Liver (tissue), 9 donors: ENCODE data around the gene GADD45B. TPM values are rescaled to one million over a fixed set of nuclear protein-coding genes. Genes with fewer than 3 reads are reported as not detected.

Source experiments
- DNase-seq: peaks from one replicate; pipeline ENCODE4 v3.0.0-alpha.2; 2017; ENCODE audit warnings: low spot score
- H3K27ac ChIP-seq, 2 donors: one replicate each; pipeline ENCODE4 v1.7.0; 2013; ENCODE audit warnings: inconsistent platforms in 2 of 2, low read length in 2 of 2, control low read depth in 1 of 2, low read depth in 1 of 2, mild to moderate bottlenecking in 1 of 2
- H3K27me3 ChIP-seq, 4 donors: one replicate each; pipeline versions ENCODE4 v1.6.1 to v1.7.0; 2013; ENCODE audit warnings: low read length in 3 of 4, inconsistent platforms in 1 of 4, mild to moderate bottlenecking in 1 of 4, moderate library complexity in 1 of 4; ENCODE audit not compliant: control insufficient read depth in 4 of 4, insufficient read depth in 4 of 4
- H3K36me3 ChIP-seq, 4 donors: one replicate each; pipeline versions ENCODE4 v1.6.1 to v1.7.0; 2013; ENCODE audit warnings: low read length in 3 of 4, mild to moderate bottlenecking in 3 of 4, low read depth in 1 of 4, moderate library complexity in 1 of 4; ENCODE audit not compliant: control insufficient read depth in 4 of 4, insufficient read depth in 3 of 4
- H3K4me1 ChIP-seq, 4 donors: one replicate each; pipeline versions ENCODE4 v1.6.1 to v1.7.0; 2013; ENCODE audit warnings: low read length in 3 of 4, mild to moderate bottlenecking in 3 of 4, moderate library complexity in 1 of 4; ENCODE audit not compliant: control insufficient read depth in 4 of 4, insufficient read depth in 4 of 4
- H3K4me3 ChIP-seq, 3 donors: one replicate each; pipeline versions ENCODE4 v1.6.1 to v1.7.0; 2013; ENCODE audit warnings: low read length in 3 of 3, control low read depth in 1 of 3, low read depth in 1 of 3, mild to moderate bottlenecking in 1 of 3
- H3K9ac ChIP-seq, 2 donors: one replicate each; pipeline ENCODE4 v1.7.0; 2013; ENCODE audit warnings: low read length in 2 of 2, mild to moderate bottlenecking in 2 of 2, moderate library complexity in 2 of 2, control low read depth in 1 of 2, low read depth in 1 of 2
- H3K9me3 ChIP-seq, 4 donors: one replicate each; pipeline versions ENCODE4 v1.6.1 to v1.7.0; 2013; ENCODE audit warnings: low read length in 3 of 4; ENCODE audit not compliant: control insufficient read depth in 4 of 4
- ATF3 ChIP-seq: IDR thresholded peaks from 2 replicates; pipeline ENCODE4 v1.6.1; 2016; ENCODE audit warnings: antibody characterized with exemption
- EGR1 ChIP-seq, 2 donors: IDR thresholded peaks; 2 replicates each; pipeline ENCODE4 v1.6.1; 2016 to 2018; ENCODE audit warnings: antibody characterized with exemption in 2 of 2, low read depth in 2 of 2
- FOXA1 ChIP-seq: IDR thresholded peaks from 2 replicates; pipeline ENCODE4 v1.6.1; 2016; ENCODE audit warnings: antibody characterized with exemption
- FOXA2 ChIP-seq: IDR thresholded peaks from 2 replicates; pipeline ENCODE4 v1.6.1; 2016; ENCODE audit warnings: antibody characterized with exemption
- GABPA ChIP-seq, 2 donors: IDR thresholded peaks in 1 of 2; conservative IDR thresholded peaks in 1 of 2; 2 replicates each; pipeline ENCODE4 v1.6.1; 2016; ENCODE audit warnings: antibody characterized with exemption in 2 of 2, mild to moderate bottlenecking in 1 of 2, moderate library complexity in 1 of 2
- HNF4A ChIP-seq, 2 donors: conservative IDR thresholded peaks; 2 replicates each; pipeline ENCODE4 v1.6.1; 2016; ENCODE audit warnings: antibody characterized with exemption in 2 of 2, mild to moderate bottlenecking in 2 of 2
- HNF4G ChIP-seq: IDR thresholded peaks from 2 replicates; pipeline ENCODE4 v1.6.1; 2016; ENCODE audit warnings: antibody characterized with exemption
- JUND ChIP-seq, 2 donors: IDR thresholded peaks; 2 replicates each; pipeline ENCODE4 v1.6.1; 2016; ENCODE audit warnings: antibody characterized with exemption in 2 of 2
- MAX ChIP-seq: IDR thresholded peaks from 2 replicates; pipeline ENCODE4 v1.6.1; 2016; ENCODE audit warnings: antibody characterized with exemption
- NR2F2 ChIP-seq: IDR thresholded peaks from 2 replicates; pipeline ENCODE4 v1.6.1; 2016; ENCODE audit warnings: antibody characterized with exemption
- RAD21 ChIP-seq, 2 donors: IDR thresholded peaks; 2 replicates each; pipeline ENCODE4 v1.6.1; 2016; ENCODE audit warnings: antibody characterized with exemption in 2 of 2, mild to moderate bottlenecking in 2 of 2
- RXRA ChIP-seq, 2 donors: IDR thresholded peaks; 2 replicates each; pipeline ENCODE4 v1.6.1; 2017 to 2018; ENCODE audit warnings: antibody characterized with exemption in 2 of 2, mild to moderate bottlenecking in 1 of 2
- SP1 ChIP-seq: IDR thresholded peaks from 2 replicates; pipeline ENCODE4 v1.6.1; 2018; ENCODE audit warnings: antibody characterized with exemption, mild to moderate bottlenecking
- TAF1 ChIP-seq: conservative IDR thresholded peaks from 2 replicates; pipeline ENCODE4 v1.6.1; 2016; ENCODE audit warnings: antibody characterized with exemption, mild to moderate bottlenecking
- YY1 ChIP-seq: IDR thresholded peaks from 2 replicates; pipeline ENCODE4 v1.6.1; 2016; ENCODE audit warnings: antibody characterized with exemption, mild to moderate bottlenecking
- ZBTB33 ChIP-seq: IDR thresholded peaks from 2 replicates; pipeline ENCODE4 v1.6.1; 2016; ENCODE audit warnings: antibody characterized with exemption
- WGBS: extraction: QIAGEN DNeasy Blood & Tissue Kit; methylation state at CpG from one replicate; pipeline ENCODE4 v1.1.7; 2013; 5-methylcytosine and 5-hydroxymethylcytosine counted together
- polyA plus RNA-seq, 2 donors: library from polyadenylated mRNA; stranded (reverse) in 1 of 2; unstranded in 1 of 2; fragments of 200-250 nt in 1 of 2; fragments of >200 nt in 1 of 2; fragmentation: Nextera tagmentation in 1 of 2; extraction: Ambion mirVana in 1 of 2; gene quantifications; one replicate each; pipeline versions ENCODE4 v1.2.1 to v1.2.3, GENCODE V29; 2013 to 2015
- total RNA-seq, 2 donors: library from RNA; depleted of rRNA; stranded (reverse); fragments of >200 nt; gene quantifications; one replicate each; pipeline ENCODE4 v1.2.3, GENCODE V29; 2014
- TF ChIP-seq, protein P1 (sequence below): IDR thresholded peaks from 2 replicates; pipeline ENCODE4 v1.6.1; 2016; ENCODE audit warnings: antibody characterized with exemption, mild to moderate bottlenecking
- donor health status: healthy.
- donor health status: healthy.
- donor health status: healthy.
- donor health status: healthy.
- donor health status: healthy.

GADD45B gene
- total and polyA plus RNA-seq, 4 donors: 11.6 to 86.3 (median 82.4) TPM

GRCh38 chr19:2427429-2428320, 48.3 kb upstream of the GADD45B start, which contains the start of gene TIMM13 (continued):
- TF ChIP-seq JUND (IDR thresholded peaks at IDR 0.05) (peak in 1 of 2 donors; percentile 8), RAD21 (IDR thresholded peaks at IDR 0.05) (no peak), FOXA1 (no peak), ATF3 (no peak), GABPA (IDR thresholded peaks at IDR 0.05 in 1 of 2, conservative IDR thresholded peaks at IDR 0.05 in 1 of 2) (peak; percentile 64 to 92), TAF1 (no peak), FOXA2 (peak; percentile 17), SP1 (peak; percentile 51), NR2F2 (peak; percentile 33)

DNA sequence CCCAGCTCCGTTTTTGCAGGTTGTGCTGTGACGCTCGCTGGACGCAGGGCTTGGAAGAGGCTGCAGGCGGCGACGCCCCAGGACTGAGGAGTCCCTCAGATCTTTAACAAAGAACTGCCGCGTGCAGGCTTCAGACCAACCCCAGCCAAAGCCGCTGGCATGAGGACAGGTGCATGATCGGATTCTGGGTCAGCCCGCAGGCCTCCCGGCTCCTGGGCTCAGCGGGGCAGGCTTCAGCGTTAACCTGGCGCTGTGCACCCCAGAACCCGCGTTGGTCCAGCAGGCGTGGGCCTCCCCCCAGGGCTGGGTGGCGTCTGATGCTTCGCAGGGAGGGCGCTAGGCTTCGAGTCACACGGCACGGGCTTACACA, 47.6 kb upstream of the GADD45B start:
- WGBS: 35% methylated on average over 25 of the region's 25 CpGs
- Histone ChIP-seq H3K4me3 (peak overlapping the region; percentile 40 to 88 (median 85)), H3K36me3 (peaks cover 0 to 4% (median 3%) of the 10 kb centered on the region in 4 donors), H3K4me1 (peaks cover 10 to 27% (median 22%) of the 10 kb centered on the region in 4 donors), H3K9ac (peak overlapping the region in 1 of 2 donors; percentile 55), H3K9me3 (no peaks in the 10 kb centered on the region), H3K27ac (peak overlapping the region; percentile 84 to 98), H3K27me3 (no peaks in the 10 kb centered on the region)
- no peak for TF ChIP-seq EGR1 (IDR thresholded peaks at IDR 0.05; ENCODE audit: low read depth in 2 of 2)
- no peak for TF ChIP-seq MAX
- TF ChIP-seq FOXA1: no peak
- no peak for TF ChIP-seq YY1
- TF ChIP-seq NR2F2: no peak
- no peak for TF ChIP-seq RXRA (IDR thresholded peaks at IDR 0.05)
- no peak for TF ChIP-seq RAD21 (IDR thresholded peaks at IDR 0.05)
- TF ChIP-seq ATF3: no peak
- DNase-seq: no peak

DNA sequence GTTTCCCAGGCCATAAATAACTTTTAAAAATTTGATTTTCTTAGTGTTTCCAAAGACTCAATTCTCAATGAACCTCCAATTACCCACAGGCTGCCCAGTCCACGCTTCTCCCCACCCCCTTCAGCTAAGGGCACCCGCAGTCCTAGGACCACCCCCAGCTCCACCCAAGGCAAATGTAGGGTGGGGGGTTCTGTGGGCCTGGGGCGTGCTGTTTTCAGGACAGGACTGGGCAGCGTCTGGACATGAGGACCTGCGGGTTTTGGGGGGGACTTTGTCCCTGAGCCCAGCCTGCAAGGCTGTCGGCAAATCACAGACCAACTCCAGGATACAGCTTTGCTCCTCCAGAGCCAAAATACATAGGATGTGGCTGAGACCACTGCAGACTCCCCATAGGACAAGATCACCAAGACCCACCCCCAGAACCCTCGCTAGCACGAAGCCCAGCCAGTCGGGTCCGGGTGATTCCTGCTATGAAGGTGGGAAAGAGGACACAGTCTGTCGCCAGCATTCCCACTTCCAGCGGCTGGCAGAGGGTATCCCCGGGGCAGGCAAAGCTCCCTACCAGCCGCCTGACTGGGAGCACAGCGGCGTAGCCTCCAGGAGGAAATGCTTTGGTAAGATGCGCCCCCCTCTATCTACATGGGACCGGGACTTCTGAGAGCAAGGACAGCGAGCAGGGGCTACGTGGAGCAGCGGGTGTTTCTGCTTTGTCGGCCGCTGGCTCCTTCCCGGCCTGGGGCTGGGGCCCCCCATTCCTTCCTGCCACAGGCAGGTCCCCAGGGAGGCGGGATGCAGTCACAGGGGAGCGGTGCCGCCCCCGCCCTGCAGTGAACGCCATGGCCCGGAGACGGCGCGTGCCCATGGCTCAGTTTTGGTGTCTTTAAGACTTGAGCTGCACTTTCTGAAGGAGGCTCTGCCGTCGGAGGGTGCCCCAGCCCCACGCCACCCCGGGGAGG, 46.9 kb upstream of the GADD45B start:
- H3K36me3 ChIP-seq: peaks cover 0 to 8% (median 4%) of the 10 kb centered on the region in 4 donors
- 83% methylated on average over 37 of the region's 37 CpGs for WGBS
- no peak overlapping the region for H3K27ac ChIP-seq
- no peak overlapping the region for H3K4me3 ChIP-seq
- H3K9ac ChIP-seq: no peak overlapping the region
- H3K4me1 ChIP-seq: peaks cover 10 to 27% (median 22%) of the 10 kb centered on the region in 4 donors
- no peak for DNase-seq
- no peaks in the 10 kb centered on the region for H3K9me3 ChIP-seq
- no peaks in the 10 kb centered on the region for H3K27me3 ChIP-seq
- no peak for TF ChIP-seq NR2F2
- TF ChIP-seq HNF4G: no peak
- no peak for TF ChIP-seq ATF3
- no peak for TF ChIP-seq HNF4A (conservative IDR thresholded peaks at IDR 0.05)
- TF ChIP-seq, protein P1, sequence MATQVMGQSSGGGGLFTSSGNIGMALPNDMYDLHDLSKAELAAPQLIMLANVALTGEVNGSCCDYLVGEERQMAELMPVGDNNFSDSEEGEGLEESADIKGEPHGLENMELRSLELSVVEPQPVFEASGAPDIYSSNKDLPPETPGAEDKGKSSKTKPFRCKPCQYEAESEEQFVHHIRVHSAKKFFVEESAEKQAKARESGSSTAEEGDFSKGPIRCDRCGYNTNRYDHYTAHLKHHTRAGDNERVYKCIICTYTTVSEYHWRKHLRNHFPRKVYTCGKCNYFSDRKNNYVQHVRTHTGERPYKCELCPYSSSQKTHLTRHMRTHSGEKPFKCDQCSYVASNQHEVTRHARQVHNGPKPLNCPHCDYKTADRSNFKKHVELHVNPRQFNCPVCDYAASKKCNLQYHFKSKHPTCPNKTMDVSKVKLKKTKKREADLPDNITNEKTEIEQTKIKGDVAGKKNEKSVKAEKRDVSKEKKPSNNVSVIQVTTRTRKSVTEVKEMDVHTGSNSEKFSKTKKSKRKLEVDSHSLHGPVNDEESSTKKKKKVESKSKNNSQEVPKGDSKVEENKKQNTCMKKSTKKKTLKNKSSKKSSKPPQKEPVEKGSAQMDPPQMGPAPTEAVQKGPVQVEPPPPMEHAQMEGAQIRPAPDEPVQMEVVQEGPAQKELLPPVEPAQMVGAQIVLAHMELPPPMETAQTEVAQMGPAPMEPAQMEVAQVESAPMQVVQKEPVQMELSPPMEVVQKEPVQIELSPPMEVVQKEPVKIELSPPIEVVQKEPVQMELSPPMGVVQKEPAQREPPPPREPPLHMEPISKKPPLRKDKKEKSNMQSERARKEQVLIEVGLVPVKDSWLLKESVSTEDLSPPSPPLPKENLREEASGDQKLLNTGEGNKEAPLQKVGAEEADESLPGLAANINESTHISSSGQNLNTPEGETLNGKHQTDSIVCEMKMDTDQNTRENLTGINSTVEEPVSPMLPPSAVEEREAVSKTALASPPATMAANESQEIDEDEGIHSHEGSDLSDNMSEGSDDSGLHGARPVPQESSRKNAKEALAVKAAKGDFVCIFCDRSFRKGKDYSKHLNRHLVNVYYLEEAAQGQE: no peak
- no peak for TF ChIP-seq FOXA2
- TF ChIP-seq EGR1 (IDR thresholded peaks at IDR 0.05; ENCODE audit: low read depth in 2 of 2): no peak
- TF ChIP-seq ZBTB33: no peak
- TF ChIP-seq FOXA1: no peak
- no peak for TF ChIP-seq JUND (IDR thresholded peaks at IDR 0.05)
- no peak for TF ChIP-seq SP1
- TF ChIP-seq RXRA (IDR thresholded peaks at IDR 0.05): no peak
- TF ChIP-seq RAD21 (IDR thresholded peaks at IDR 0.05): no peak
